AML-193 (cell line): ENCODE measurements around the gene PTPRM.
"Not testable (repeated sequence)": the region's sequence is repeated elsewhere in the genome, so short reads cannot be mapped to it uniquely, and the experiment has no call there.

ENCODE experiments used
- DNase-seq, 2 experiments: peaks; one replicate each; lab custom pipeline; 2025; lab: John Stamatoyannopoulos, UW

The PTPRM gene

GRCh38 chr18:7950380-7951136 is 383.4 kb downstream of the PTPRM start:
- no peak for DNase-seq

- DNase-seq: no peak
Observed at GRCh38 chr18:7953095-7953958, 386.2 kb downstream of the PTPRM start.

GRCh38 chr18:7954238-7954637 is 387.1 kb downstream of the PTPRM start:
- no peak for DNase-seq

DNA sequence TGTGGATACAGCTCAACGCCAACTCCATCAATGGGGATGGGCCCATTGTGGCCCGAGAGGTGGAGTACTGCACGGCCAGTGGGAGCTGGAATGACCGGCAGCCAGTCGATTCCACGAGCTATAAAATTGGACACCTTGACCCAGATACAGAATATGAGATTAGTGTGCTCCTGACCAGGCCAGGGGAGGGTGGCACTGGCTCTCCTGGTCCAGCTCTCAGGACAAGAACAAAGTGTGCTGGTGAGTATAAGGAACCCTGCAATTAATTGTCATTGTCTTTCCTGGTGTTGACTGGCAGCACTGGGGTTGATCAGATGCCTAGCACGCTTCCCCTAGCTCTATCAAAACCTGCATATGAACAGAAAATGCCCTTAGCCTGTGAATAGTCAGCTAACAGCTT is 388.1 kb downstream of the PTPRM start:
- DNase-seq: no peak

- DNase-seq: no peak
Observed at GRCh38 chr18:7957297-7957696, 390.2 kb downstream of the PTPRM start.

DNA sequence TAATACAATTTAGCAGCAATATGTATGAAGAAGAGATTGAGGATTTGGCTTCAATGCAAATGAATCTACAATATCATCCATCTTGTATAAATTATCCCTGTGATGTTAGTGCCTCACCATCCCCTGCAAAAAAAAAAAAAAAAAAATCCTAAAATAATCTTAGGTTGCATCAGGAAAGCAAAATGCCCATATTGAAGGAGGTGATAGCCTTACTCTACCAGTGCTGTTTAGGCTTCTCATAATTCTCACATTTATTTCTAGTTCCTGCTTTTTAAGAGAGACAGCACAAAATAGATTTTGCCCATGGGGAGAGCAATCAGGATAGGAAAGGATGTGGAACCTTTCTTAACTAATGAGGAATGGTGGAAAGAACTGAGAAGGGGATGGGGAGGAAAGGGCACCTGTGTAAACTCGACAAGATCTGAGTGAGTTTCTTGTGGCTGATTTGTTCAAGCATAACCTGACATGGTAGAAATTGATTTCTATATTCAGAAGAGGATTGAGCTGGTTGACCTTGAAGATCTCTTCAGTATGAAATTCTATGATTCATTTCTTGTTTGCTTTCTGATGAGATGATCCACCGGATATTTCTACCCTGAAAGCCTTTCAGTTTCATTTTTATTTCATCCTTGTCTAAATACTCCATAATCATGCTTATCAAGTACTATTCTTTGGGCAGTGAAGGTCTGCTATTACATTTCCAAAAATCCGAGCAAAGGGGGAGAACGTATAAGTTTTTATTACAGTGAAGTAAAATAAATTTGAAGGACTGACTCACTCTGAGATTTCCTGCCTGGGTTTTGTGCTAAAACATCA is 391.2 kb downstream of the PTPRM start:
- DNase-seq: no peak

GRCh38 chr18:7958897-7959146 is 391.7 kb downstream of the PTPRM start:
- DNase-seq: no peak

DNA sequence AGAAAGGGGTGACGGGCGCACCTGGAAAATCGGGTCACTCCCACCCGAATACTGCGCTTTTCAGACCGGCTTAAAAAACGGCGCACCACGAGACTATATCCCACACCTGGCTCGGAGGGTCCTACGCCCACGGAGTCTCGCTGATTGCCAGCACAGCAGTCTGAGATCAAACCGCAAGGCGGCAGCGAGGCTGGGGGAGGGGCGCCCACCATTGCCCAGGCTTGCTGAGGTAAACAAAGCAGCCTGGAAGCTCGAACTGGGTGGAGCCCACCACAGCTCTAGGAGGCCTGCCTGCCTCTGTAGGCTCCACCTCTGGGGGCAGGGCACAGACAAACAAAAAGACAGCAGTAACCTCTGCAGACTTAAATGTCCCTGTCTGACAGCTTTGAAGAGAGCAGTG is 399.6 kb downstream of the PTPRM start:
- not testable (repeated sequence) for DNase-seq

GRCh38 chr18:7974200-7974874 is 407.2 kb downstream of the PTPRM start:
- DNase-seq: no peak

GRCh38 chr18:7977897-7978296 is 410.8 kb downstream of the PTPRM start:
- no peak for DNase-seq

DNA sequence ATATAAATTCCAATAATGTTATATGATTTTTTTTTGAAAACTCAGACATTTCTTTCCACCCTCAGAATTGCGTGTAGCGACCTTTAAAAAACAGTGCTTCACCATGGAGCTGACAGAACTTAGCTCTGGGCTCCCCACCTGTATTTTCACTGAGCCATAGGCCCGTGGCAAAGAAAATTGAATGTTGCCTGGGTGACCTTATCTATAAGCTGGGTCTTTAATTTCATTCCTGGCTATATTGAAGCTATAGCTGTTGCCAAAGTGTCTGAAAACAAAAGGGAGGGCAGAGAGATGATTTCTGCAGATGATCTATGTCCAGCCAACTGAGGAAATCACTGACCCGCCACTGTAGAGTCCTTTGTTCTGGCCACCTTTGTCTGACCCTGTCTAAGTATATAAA is 411.7 kb downstream of the PTPRM start:
- DNase-seq: no peak

- no peak for DNase-seq
Observed at GRCh38 chr18:7979714-7980113, 412.6 kb downstream of the PTPRM start.

DNA sequence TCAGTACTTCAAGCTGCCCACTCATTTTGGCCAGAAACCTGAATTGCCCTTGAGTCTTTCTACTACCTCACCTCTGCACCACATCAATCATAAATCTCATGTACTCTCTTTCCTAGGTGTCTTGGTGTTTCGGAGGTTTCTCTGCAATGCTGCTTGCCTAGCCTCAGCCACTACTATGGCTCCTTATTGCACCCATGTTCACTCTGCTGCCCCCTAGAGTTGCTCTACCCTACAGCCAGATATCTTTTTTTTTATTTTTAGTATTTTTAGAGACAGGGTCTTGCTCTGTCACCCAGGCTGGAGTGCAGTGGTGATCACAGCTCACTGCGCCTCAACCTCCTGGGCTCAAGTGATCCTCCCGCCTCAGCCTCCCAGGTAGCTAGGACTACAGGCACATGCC is 413.0 kb downstream of the PTPRM start:
- no peak for DNase-seq

- no peak for DNase-seq
Observed at GRCh38 chr18:7980656-7981055, 413.5 kb downstream of the PTPRM start.

GRCh38 chr18:7982216-7982615 is 415.1 kb downstream of the PTPRM start:
- no peak for DNase-seq

DNA sequence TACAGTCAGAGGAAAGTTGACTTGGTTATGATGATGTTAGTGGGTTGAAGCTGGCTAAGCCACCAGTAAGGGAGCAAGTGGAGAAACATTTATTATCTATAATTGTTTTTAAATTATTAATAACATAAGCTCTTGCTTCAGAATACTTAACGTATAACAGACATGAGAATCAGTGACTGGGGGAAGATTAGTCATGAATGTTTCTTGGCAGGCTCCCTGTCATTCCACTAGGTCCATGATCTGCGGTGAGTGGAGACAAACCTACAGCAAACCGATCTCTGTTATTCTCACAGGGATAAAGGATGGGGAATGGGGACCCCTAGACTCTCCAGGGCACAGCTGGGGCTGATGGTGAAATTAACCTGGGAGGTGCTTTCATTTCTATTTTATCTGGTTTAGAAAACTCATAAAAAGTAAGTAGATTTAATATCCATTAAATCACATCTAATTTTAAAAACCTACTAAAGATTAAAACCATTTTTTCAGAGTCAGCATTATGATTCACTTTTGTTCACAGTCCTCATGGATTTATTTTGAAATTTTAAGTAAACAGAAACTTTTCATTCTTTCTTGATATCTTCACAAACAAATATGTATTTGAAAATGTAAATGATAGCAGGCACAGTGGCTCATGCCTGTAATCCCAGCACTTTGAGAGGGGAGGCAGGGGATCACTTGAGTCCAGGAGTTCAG is 420.3 kb downstream of the PTPRM start:
- no peak for DNase-seq

- DNase-seq: no peak
Observed at GRCh38 chr18:7990670-7991069, 423.6 kb downstream of the PTPRM start.

DNA sequence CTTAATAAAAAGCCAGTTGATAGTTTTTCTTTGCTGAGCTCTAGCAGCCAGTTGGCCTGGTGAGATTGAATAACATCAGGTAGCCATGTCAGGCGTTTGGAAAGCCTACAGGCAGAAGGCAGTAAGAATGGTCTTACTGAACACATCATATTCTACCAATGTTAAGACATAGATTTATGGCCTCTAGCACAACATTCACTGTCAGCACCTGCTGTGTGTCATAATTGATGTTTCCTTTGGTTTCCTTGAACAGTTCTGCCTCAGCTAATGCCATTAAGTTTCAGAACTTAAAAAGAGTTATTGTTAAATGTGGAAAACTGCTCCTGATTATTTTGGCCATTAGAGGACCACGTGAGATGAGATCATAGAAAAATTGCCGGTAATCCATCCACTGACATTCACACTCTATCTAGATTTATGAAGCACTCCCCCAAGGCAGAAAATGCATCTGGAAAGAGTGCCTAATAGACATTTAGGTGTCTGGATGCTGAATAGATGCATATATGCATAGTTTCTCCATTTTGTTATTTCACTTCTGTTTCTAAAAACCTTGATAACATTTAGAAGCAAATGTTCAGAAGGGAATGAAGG is 434.7 kb downstream of the PTPRM start:
- DNase-seq: no peak

GRCh38 chr18:8003878-8004675 is 437.0 kb downstream of the PTPRM start:
- no peak for DNase-seq

- no peak for DNase-seq
Observed at GRCh38 chr18:8004792-8005191, 437.7 kb downstream of the PTPRM start.
